Measurements from ENCODE around the gene ALX4.

DNA sequence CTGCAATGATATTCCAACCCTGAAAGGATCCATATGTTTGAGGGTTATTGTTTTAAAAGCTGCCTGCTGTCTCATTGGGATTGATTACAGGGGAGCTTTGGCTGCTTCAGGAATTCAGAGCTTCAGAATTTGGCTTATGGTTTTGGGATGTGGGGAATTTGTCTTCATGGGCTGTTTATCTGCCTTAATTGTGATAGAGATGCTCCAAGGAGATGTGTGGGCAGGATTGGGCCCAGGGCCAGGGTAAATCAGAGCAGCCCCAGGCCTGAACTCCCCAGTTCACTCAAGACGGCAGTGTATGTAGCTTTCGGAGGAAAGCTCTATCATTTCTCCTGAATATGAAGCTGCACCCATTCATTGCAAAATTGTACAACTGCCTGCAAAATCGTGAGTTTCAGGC lies 88.5 kb downstream of the ALX4 start:
- TF ChIP-seq, protein P1, sequence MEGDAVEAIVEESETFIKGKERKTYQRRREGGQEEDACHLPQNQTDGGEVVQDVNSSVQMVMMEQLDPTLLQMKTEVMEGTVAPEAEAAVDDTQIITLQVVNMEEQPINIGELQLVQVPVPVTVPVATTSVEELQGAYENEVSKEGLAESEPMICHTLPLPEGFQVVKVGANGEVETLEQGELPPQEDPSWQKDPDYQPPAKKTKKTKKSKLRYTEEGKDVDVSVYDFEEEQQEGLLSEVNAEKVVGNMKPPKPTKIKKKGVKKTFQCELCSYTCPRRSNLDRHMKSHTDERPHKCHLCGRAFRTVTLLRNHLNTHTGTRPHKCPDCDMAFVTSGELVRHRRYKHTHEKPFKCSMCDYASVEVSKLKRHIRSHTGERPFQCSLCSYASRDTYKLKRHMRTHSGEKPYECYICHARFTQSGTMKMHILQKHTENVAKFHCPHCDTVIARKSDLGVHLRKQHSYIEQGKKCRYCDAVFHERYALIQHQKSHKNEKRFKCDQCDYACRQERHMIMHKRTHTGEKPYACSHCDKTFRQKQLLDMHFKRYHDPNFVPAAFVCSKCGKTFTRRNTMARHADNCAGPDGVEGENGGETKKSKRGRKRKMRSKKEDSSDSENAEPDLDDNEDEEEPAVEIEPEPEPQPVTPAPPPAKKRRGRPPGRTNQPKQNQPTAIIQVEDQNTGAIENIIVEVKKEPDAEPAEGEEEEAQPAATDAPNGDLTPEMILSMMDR (IDR thresholded peaks at IDR 0.05), result no peak
- no peak for TF ChIP-seq POLR2A (IDR thresholded peaks at IDR 0.05)

Data from uterus (tissue), 2 donors.